ENCODE results near the gene PCGF6.
A peak's percentile ranks its signal among the peaks of the same experiment; 100 is the strongest.
"Not testable (repeated sequence)": the region's sequence is repeated elsewhere in the genome, so short reads cannot be mapped to it uniquely, and the experiment has no call there.

The PCGF6 gene

DNA sequence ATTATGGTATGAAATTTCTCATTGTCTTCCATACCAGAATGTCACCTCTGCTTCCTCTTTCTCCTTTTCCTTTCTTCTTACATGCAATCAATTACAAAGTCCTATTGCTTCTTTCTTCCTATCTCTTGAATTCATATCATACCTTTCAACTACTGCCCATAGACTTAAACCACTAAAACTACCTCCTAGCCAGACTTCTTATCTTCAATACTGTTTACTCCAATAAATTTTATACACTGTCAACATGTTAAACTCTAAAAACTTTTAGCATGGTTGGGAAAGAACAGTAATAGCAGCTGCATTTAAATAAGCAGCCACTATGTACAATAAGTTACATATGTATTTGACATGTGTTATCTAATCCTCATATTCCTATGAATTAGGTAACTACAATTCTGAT lies 34.9 kb downstream of the PCGF6 start:
- no peak for DNase-seq (ENCODE audit: low read depth)

DNA sequence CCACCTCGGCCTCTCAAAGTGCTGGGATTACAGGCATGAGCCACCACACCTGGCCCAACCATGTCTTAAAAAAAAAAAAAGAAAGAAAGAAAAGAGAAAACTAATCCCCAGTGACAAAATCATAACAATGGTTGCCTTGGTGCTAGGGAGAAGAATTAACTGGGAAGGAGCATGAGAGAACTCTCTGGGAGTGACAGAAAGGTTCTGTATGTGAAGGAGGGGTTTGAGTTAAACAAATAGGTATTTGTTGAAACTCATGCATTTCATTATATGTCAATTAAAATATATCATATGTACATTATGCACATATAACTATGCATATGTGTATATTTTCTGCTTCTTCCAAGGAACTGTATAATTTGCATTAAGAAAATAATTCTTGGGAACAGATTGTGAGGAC lies 40.7 kb downstream of the PCGF6 start:
- DNase-seq (ENCODE audit: low read depth) = no peak

DNA sequence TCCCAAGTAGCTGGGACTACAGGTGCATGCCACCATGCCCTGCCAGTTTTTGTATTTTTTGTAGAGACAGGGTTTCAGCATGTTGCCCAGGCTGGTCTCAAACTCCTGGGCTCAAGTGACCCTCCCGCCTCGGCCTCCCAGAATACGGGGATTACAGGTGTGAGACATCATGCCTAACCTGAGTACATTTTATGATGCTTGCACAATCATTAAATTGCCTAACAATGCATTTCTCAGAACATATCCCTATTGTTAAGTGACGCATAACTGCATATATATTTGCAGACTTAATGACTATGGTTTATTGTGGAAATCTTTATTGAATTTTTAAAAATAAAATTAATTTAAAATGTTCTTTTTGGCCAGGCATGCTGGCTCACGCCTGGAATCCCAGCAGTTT lies 43.3 kb downstream of the PCGF6 start:
- DNase-seq (ENCODE audit: low read depth) = no peak

DNA sequence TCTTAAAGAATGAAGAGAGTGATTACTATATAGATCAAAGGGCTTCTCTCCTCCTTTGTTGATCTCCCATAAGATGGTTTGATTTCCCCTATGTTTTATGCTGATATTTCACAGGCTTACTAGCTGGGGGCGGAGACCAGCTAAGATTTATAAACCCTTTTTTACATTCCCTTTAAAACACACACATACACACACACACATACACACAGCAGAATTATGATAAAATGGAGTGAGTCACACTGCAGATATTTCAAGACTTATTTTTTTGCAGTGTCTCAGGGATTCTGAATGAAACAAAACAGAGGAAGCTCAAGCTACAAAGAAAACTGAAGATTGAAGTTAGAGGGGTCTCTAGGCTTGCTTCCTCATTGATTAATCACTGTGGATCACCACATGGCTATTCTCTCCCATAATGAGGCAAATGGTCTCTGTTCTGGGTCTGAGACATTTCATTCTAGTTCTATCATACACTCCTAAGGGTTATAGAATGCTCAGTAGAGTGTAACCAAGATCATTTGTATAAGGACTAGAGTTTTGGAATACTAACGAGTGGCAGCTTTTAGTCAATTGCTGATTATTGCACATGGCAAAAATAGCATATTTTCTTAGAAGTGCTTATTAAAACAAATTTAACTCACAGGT lies 55.4 kb downstream of the PCGF6 start:
- DNase-seq (ENCODE audit: low read depth) = no peak

DNA sequence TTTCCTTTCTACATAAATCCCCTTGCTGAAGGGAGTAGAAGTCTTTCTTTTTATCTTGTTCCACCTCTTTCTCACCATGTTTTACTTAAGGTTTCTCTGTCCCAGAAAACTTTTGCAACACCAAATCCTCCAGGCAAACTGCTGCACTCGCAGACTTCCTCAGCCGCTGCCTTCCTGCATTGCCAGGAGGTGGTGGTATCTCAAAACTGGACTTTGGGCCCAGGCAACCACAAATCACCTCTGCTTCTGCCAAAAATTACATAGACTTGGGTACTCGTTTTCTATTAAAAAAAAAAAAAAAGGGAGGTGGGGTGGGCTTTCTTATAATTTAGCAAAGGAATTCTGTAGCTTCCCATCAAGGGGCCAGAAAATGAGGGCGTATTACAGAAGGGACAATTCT lies 59.4 kb downstream of the PCGF6 start:
- DNase-seq (ENCODE audit: low read depth) = no peak

- no peak for DNase-seq (ENCODE audit: low read depth)
These were observed 62.9 kb downstream of the PCGF6 start for GRCh38 chr10:103287992-103288391.

GRCh38 chr10:103284170-103284569 lies 66.8 kb downstream of the PCGF6 start:
- no peak for DNase-seq (ENCODE audit: low read depth)

GRCh38 chr10:103282961-103283360 lies 68.0 kb downstream of the PCGF6 start:
- DNase-seq (ENCODE audit: low read depth) = no peak

- no peak for DNase-seq (ENCODE audit: low read depth)
These were observed 69.2 kb downstream of the PCGF6 start for GRCh38 chr10:103281753-103282152.

DNA sequence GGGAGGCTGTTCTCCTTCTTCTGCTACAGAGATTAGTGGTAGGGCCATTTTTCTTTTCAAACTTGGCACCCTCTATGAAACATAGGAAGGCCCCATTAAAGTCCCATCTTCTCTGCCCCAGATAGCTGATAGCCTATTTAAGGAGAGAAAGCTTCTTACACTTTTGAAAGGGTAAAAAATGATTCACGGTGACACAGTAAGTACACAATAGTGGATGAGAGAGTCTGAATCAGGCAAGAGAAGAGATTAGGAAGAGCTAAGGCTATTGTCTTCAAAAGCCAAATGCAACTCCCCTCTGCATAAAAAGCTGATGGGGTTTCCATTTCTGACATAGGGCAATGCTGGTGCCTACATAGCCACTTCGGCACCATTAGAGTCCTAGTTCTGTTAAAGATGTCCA lies 70.4 kb downstream of the PCGF6 start:
- no peak for DNase-seq (ENCODE audit: low read depth)

DNA sequence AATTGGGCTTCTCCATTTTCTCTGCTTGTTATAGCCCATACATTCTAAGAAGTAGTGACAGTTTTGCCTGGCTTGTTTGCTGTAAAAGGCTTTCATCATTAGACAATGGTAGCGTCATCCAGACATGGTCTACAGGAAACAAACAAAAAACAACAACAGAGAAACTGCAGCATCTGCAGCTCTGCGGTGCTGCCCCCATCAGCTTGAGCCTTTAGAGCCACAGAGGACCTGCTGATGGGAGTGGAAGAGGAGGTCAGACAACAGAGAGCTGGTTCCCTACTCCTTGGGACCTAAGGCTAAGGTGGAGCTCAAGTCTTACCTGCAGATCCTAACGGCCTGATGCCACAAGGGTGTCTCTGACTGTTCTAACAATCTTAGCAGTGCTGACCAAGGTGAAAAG lies 70.9 kb downstream of the PCGF6 start:
- DNase-seq (ENCODE audit: low read depth) = no peak

DNA sequence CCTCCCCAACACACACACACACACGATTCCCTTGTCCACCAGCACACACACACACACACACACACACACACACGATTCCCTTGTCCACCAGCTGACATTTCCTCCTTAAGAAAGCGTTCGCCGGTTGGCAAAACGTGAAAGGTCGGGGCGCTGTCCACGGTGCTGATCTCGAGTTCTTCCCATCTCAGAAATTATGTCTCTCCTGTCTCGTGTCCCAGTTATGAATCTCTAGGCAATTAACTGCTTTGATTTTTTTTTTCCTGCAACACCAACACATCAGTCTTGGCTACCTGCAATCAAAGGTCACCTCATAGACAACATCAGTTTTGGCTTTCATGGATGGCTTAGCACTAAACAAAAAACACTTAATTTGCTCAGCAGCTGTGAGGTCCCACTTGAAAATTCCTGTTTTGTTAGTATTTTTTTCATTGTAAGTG lies 72.1 kb downstream of the PCGF6 start:
- peak; percentile 1 for DNase-seq (ENCODE audit: low read depth)

- no peak for DNase-seq (ENCODE audit: low read depth)
These were observed 72.5 kb downstream of the PCGF6 start for GRCh38 chr10:103278537-103278823.

DNA sequence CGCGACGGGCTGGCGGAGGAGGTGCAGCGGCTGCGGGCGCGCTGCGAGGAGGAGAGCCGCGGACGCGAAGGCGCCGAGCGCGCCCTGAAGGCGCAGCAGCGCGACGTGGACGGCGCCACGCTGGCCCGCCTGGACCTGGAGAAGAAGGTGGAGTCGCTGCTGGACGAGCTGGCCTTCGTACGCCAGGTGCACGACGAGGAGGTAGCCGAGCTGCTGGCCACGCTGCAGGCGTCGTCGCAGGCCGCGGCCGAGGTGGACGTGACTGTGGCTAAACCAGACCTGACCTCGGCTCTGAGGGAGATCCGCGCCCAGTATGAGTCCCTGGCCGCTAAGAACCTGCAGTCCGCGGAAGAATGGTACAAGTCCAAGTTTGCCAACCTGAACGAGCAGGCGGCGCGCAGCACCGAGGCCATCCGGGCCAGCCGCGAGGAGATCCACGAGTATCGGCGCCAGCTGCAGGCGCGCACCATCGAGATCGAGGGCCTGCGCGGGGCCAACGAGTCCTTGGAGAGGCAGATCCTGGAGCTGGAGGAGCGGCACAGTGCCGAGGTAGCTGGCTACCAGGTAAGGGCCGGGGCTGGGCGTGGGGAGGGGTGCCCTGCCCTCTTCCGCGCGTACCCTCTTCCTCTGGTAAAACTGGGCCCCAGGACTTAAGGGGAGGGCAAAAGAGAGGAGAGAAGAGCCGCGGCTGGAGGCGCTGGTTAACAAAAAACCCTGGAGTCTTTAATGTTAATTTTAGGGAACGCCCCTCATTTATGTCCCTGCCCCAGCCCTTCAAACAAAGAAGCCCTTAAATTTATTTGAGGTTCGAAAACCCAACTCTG lies 73.0 kb downstream of the PCGF6 start:
- DNase-seq (ENCODE audit: low read depth) = no peak

DNA sequence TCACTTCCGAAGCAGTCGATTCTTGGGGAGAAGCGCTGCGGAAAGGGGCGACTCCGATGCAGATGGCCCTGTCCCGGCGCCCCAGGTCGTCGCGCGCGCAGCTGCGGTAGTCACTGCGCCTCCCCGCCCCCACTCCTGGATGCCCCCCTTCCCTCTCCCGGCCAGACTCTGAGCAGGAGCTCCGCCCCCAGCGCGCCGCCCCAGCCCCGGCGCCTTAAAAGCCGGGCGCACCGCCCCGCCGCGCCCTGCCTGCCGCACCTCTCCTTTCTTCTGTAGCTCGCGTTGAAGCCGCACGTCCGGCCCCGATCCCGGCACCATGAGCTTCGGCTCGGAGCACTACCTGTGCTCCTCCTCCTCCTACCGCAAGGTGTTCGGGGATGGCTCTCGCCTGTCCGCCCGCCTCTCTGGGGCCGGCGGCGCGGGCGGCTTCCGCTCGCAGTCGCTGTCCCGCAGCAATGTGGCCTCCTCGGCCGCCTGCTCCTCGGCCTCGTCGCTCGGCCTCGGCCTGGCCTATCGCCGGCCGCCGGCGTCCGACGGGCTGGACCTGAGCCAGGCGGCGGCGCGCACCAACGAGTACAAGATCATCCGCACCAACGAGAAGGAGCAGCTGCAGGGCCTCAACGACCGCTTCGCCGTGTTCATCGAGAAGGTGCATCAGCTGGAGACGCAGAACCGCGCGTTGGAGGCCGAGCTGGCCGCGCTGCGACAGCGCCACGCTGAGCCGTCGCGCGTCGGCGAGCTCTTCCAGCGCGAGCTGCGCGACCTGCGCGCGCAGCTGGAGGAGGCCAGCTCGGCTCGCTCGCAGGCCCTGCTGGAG lies 73.8 kb downstream of the PCGF6 start, which contains the start of gene INA:
TSS of gene INA (plus strand) at position 243 of the 817 bp plus-strand sequence. CDS start at position 317, 74 bp downstream.
- DNase-seq (ENCODE audit: low read depth) = no peak

GRCh38 chr10:103276251-103276895 lies 74.6 kb downstream of the PCGF6 start:
- no peak for DNase-seq (ENCODE audit: low read depth)

- DNase-seq (ENCODE audit: low read depth) = no peak
These were observed 77.9 kb downstream of the PCGF6 start for GRCh38 chr10:103273041-103273441.

- DNase-seq (ENCODE audit: low read depth) = peak; percentile 5
These were observed 85.1 kb downstream of the PCGF6 start for GRCh38 chr10:103265717-103266329.

GRCh38 chr10:103262229-103262628 lies 88.7 kb downstream of the PCGF6 start:
- no peak for DNase-seq (ENCODE audit: low read depth)

GRCh38 chr10:103259989-103260388 lies 91.0 kb downstream of the PCGF6 start:
- no peak for DNase-seq (ENCODE audit: low read depth)

- not testable (repeated sequence) for DNase-seq (ENCODE audit: low read depth)
These were observed 92.0 kb downstream of the PCGF6 start for GRCh38 chr10:103258928-103259327.

DNA sequence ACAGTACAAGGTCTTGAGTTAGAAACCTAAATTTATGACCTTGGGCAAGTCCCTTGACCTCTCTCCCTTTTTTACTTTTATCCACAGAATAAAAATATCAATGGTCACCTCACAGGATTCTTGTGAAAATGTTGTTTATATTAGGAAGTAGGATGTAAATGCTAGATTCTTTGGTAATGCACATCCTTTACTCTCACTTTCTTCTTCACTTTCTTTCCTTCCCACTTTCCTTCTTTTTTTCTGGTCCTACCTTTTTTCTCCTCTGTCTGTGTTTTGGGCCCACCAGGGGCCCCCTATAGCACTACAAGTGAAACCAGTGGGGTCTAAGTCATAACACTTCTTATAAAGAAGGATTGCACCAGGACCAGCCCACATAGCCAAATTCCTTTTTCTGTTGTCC lies 93.1 kb downstream of the PCGF6 start:
- DNase-seq (ENCODE audit: low read depth) = no peak

Measured in T follicular helper cell (primary cell).